HEK293 (cell line): ENCODE measurements around the gene MAP4K5.

ENCODE experiments used
- ZFP37 ChIP-seq: fragments of 450-650 bp; formaldehyde crosslinking; IDR thresholded peaks from 2 replicates; pipeline ENCODE4 v1.5.1; 2016; ENCODE audit warnings: missing biosample characterization, missing genetic modification characterization
- ZNF274 ChIP-seq, 2 experiments: fragments of 200-500 bp in 1 of 2; fragments of 450-650 bp in 1 of 2; sonication (Bioruptor generic) in 1 of 2; formaldehyde crosslinking in 1 of 2; IDR thresholded peaks; 2 replicates each; pipeline versions ENCODE4 v1.5.1 to v1.6.1; 2014 to 2016; ENCODE audit warnings: borderline replicate concordance in 1 of 2, inconsistent platforms in 1 of 2, low read length in 1 of 2, missing biosample characterization in 1 of 2, missing genetic modification characterization in 1 of 2

DNA sequence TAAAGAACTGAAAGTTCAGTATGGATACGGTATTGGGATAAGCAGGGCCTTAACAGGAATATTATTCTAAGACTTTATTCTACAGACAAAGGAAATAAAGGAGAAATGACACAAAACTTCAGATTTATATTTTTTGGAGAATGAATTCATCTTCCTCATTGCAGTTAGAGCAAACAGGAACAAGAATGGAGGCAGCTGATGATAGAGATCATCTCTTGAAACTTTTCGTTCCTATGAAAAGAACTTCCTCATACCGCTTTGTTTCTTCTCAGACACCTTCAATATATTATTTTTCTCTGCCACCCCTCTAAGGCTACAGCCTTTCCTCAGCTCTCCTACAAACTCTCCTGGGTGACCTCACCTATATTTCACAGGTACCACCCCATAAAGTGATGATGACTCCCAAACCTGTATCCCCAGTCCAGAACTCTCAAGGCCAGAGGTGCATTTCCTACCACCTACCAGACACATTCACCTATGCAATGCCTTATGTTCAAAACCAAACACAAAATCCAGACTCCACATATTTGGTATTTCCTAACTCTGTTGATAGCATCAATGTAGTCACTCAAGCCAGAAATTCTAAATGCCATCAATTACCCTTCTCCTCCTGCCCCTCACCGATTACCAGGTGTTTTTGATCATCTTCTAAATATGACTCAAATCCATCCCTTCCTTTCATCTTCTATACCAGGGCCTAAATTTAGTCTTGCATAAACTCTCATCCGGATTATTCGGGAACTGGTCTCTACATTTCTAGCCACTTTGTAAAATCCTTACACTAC, 7.4 kb downstream of the MAP4K5 start:
- TF ChIP-seq ZFP37 (tag by site-specific recombination) (no peak), ZNF274 (IDR thresholded peaks at IDR 0.05; ENCODE audit: low read length) (no peak), ZNF274 (tag by site-specific recombination; IDR thresholded peaks at IDR 0.05; ENCODE audit: borderline replicate concordance) (no peak)
